ENCODE data around the gene HEXD. TPM values are rescaled to one million over a fixed set of nuclear protein-coding genes. Genes with fewer than 3 reads are reported as not detected.
"Not testable (repeated sequence)": the region's sequence is repeated elsewhere in the genome, so short reads cannot be mapped to it uniquely, and the experiment has no call there.

The HEXD gene
- total RNA-seq, 1 donor from 2014 or later: 82.8 TPM

DNA sequence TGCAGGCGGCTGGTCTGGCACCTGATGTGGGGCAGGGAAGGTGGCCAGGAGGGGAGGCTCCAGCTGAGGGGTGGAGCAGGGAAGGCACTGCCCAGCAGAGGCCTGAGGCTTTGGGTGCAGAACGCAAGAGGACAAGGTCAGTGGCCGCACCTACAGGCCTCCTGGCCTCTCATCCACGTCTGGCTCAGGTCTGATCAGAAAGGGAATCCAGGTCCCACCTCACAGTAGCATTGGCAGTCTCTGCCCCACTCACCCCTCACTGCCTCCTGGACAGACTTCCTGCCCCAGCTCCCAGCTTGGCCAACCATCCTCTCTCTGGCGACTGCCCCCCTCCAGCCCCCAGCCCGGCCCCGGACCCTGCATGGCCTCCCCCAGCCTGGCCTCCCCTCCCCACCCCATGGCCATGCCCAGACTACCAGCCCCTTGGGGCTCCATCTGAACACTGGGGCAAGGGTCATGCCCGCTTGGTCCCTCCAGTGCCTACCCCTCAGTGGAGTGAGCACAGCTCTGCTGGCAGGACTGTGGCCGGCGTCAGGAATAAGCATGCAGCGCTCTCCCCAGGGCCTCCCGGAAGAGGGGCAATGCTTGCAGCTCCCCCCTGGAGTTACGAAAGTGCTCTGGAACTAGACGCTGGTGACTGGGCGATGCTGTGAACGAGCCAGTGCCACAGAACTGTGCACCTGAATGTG, 42.0 kb upstream of the HEXD start:
- no peak overlapping the region for H3K4me3 Mint-ChIP-seq
- TF ChIP-seq CTCF (IDR thresholded peaks at IDR 0.05; ENCODE audit: unreplicated experiment): no peak
- H3K27ac Mint-ChIP-seq: no peak overlapping the region
- no peak for DNase-seq (ENCODE audit: low spot score in 2 of 2, unreplicated experiment in 2 of 2)
- H3K9me3 Mint-ChIP-seq: no peaks in the 10 kb centered on the region
- peaks cover 14% of the 10 kb centered on the region for H3K4me1 Mint-ChIP-seq
- H3K36me3 Mint-ChIP-seq: no peaks in the 10 kb centered on the region
- H3K27me3 Mint-ChIP-seq (ENCODE audit: low read depth): peaks cover 25% of the 10 kb centered on the region

- not testable (repeated sequence) for DNase-seq (ENCODE audit: low spot score in 2 of 2, unreplicated experiment in 2 of 2); H3K36me3 Mint-ChIP-seq; H3K9me3 Mint-ChIP-seq; H3K27ac Mint-ChIP-seq; H3K4me3 Mint-ChIP-seq
- Mint-ChIP-seq H3K4me1 (peaks cover 13% of the 10 kb centered on the region), H3K27me3 (ENCODE audit: low read depth) (peaks cover 27% of the 10 kb centered on the region)
These were observed 40.9 kb upstream of the HEXD start for GRCh38 chr17:82377294-82377693.

DNA sequence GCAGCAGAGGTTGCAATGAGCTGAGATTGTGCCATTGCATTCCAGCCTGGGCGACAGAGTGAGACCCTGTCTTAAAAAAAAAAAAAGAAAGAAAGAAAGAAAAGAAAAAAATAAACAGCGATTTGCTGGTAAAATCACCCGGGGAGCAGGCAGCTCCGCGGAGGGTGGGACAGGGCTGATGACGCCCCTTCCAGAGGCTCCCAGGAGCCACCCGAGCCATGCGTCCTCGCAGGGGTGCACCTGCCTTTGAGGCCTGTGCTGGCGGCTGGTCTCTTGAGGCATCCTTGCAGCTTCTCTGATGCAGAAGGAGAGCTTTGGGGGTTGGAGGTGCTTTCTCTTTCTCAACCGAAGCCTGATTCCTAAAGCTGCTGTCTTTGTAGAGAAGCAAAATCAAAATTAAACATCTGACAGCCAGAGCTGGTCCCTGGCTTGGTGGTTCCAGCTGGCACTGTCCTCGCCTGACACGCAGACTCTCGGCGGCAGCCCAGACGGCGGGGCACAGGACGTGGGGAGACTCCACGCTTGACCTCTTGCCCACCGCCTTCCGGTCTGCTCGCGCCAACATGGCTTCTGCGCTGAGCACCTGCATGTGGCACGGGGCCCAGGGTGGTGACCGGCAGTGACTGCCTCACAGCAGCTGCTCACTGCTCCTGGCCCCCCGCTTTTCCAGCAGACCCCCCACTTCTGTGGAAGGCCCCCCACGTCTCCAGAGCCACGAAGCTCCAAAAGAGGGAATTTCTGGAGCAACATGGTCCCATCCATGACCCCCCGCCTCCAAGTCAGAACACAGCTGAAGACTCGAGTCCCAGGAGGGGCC, 40.0 kb upstream of the HEXD start:
- DNase-seq (ENCODE audit: low spot score in 2 of 2, unreplicated experiment in 2 of 2): no peak
- Mint-ChIP-seq H3K4me1 (peaks cover 5% of the 10 kb centered on the region), H3K36me3 (no peaks in the 10 kb centered on the region), H3K27me3 (ENCODE audit: low read depth) (peaks cover 20% of the 10 kb centered on the region), H3K27ac (no peak overlapping the region), H3K4me3 (no peak overlapping the region), H3K9me3 (no peaks in the 10 kb centered on the region)
- no peak for TF ChIP-seq CTCF (IDR thresholded peaks at IDR 0.05; ENCODE audit: unreplicated experiment)

- Mint-ChIP-seq H3K9me3 (no peaks in the 10 kb centered on the region), H3K27me3 (ENCODE audit: low read depth) (peaks cover 20% of the 10 kb centered on the region), H3K36me3 (no peaks in the 10 kb centered on the region), H3K27ac (no peak overlapping the region), H3K4me1 (peaks cover 3% of the 10 kb centered on the region), H3K4me3 (no peak overlapping the region)
- no peak for TF ChIP-seq CTCF (IDR thresholded peaks at IDR 0.05; ENCODE audit: unreplicated experiment)
- DNase-seq (ENCODE audit: low spot score in 2 of 2, unreplicated experiment in 2 of 2): no peak
These were observed 39.5 kb upstream of the HEXD start for GRCh38 chr17:82378741-82379021.

DNA sequence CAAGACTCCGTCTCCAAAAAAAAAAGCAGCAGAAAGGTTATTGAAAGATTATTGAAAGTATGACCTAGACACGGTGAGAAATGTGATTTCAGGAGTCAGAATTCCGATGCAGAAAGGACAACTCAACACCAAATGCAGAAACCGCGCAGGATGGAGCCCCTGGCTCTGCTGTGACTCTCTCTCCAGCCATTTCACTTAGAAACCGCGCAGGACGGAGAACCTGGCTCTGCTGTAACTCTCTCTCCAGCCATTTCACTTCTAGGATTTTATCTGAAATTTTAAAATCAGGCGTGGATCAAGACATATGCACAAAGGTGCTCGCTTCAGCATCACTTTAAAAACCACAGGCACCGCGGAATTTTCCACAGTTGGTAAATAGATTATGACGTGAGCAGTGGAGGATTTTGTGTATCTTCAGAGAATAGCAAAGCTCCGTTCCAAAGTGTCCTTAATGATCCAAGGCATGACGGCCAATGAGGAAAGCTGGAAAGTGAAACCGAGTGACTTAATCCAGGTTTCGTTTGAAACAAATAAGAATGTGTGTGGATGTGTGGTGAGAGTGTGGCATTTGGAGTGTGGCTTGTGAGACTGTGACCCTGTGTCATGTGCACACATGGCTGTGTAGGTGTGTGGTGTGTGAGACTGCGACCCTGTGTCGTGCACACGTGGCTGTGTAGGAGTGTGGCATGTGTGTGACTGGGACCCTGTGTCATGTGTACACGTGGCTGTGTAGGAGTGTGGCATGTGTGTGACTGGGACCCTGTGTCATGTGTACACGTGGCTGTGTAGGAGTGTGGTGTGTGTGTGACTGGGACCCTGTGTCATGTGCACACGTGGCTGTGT, 37.1 kb upstream of the HEXD start:
- no peak for DNase-seq (ENCODE audit: low spot score in 2 of 2, unreplicated experiment in 2 of 2)
- no peak overlapping the region for H3K27ac Mint-ChIP-seq
- H3K36me3 Mint-ChIP-seq: no peaks in the 10 kb centered on the region
- peaks cover 20% of the 10 kb centered on the region for H3K27me3 Mint-ChIP-seq (ENCODE audit: low read depth)
- H3K9me3 Mint-ChIP-seq: no peaks in the 10 kb centered on the region
- H3K4me3 Mint-ChIP-seq: no peak overlapping the region
- TF ChIP-seq CTCF (IDR thresholded peaks at IDR 0.05; ENCODE audit: unreplicated experiment): no peak
- H3K4me1 Mint-ChIP-seq: peaks cover 16% of the 10 kb centered on the region

DNA sequence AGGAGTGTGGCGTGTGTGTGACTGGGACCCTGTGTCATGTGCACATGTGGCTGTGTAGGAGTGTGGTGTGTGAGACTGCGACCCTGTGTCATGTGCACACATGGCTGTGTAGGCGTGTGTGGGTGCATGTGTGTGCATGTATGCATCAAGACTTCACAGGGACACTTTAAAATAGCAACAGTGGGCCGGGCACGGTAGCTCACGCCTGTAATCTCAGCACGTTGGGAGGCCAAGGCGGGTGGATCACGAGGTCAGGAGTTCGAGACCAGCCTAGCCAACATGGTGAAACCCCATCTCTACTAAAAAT, 36.5 kb upstream of the HEXD start:
- not testable (repeated sequence) for H3K9me3 Mint-ChIP-seq; H3K27ac Mint-ChIP-seq; H3K4me3 Mint-ChIP-seq; DNase-seq (ENCODE audit: low spot score in 2 of 2, unreplicated experiment in 2 of 2); H3K36me3 Mint-ChIP-seq
- H3K27me3 Mint-ChIP-seq (ENCODE audit: low read depth): peaks cover 20% of the 10 kb centered on the region
- H3K4me1 Mint-ChIP-seq: peaks cover 16% of the 10 kb centered on the region

DNA sequence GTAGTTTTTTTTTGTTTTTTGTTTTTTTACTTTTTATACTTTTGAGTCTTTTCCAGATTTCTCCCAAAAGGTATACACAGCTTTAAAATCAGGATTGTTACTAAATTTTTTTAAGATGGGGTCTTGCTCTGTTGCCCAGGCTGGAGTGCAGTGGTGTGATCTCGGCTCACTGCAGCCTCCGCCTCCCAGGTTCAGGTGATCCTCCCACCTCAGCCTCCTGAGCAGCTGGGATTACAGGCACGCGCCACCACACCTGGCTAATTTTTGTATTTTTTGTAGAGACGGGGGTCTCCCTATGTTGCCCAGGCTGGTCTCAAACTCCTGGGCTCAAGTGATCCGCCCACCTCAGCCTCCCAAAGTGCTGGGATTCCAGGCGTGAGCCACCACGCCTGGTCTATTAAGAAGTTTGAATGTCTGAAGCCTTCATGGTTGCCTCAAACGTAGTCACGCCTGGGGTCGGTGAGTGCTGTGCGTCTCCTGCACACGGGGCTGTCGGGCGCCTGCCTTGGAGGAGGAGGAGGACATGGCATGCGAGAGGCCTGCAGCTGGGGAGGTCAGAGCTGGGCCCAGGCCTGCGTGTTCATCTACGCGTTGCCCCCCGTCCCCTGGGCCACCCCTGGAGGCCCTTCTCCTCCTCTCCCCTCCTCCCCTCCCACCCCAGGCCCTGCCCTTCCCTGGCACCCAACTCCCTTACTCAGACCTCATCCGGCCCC, 35.8 kb upstream of the HEXD start:
- H3K4me3 Mint-ChIP-seq; H3K27ac Mint-ChIP-seq; H3K36me3 Mint-ChIP-seq; DNase-seq (ENCODE audit: low spot score in 2 of 2, unreplicated experiment in 2 of 2); H3K9me3 Mint-ChIP-seq: not testable (repeated sequence)
- H3K27me3 Mint-ChIP-seq (ENCODE audit: low read depth): peaks cover 20% of the 10 kb centered on the region
- H3K4me1 Mint-ChIP-seq: peaks cover 16% of the 10 kb centered on the region

Data from mesothelial cell of epicardium (in vitro differentiated cells).